NCI-H524 treated with DMSO at 0.1 percent for 48 hours (cell line): ENCODE measurements around the gene SAA4.
"Not testable (repeated sequence)": the region's sequence is repeated elsewhere in the genome, so short reads cannot be mapped to it uniquely, and the experiment has no call there.

ENCODE experiments used
- DNase-seq: peaks from one replicate; lab custom pipeline; 2025; lab: John Stamatoyannopoulos, UW

Gene SAA4

GRCh38 chr11:18236664-18237356 is at the start of gene SAA4:
SAA4 (minus strand) TSS chr11:18236802; CDS start chr11:18235926, 876 bp downstream.
- no peak for DNase-seq

- no peak for DNase-seq
Measured at GRCh38 chr11:18285841-18286240, 49.2 kb upstream of the SAA4 start.

GRCh38 chr11:18282626-18283025 is 46.0 kb upstream of the SAA4 start:
- DNase-seq = no peak

DNA sequence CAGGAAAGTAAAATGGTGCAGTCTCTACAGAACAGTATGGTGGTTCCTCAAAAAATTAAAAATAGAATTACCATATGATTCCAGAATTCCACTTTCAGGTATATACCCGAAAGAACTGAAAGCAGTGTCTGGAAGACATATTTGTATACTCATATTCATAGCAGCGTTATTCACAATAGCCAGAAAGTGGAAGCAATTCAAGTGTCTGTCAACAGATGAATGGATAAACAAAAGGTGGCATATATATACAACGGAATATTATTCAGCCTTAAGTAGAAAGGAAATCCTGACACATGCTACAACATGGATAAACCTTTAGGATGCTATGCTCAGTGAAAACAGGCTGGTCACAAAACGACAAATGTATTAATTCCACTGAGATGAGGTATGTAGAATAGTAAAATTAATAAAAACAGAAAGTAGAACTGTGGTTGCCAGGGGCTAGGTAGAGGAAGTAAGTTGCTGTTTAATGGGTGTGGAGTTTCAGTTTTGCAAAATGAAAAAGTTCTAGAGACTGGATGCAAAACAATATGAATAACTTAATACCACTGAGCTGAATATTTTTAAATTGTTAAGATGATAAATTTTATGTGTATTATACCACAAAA is 43.9 kb upstream of the SAA4 start:
- DNase-seq = no peak

GRCh38 chr11:18277565-18278271 is 41.1 kb upstream of the SAA4 start:
- no peak for DNase-seq

- DNase-seq = no peak
Measured at GRCh38 chr11:18271206-18271605, 34.6 kb upstream of the SAA4 start.

DNA sequence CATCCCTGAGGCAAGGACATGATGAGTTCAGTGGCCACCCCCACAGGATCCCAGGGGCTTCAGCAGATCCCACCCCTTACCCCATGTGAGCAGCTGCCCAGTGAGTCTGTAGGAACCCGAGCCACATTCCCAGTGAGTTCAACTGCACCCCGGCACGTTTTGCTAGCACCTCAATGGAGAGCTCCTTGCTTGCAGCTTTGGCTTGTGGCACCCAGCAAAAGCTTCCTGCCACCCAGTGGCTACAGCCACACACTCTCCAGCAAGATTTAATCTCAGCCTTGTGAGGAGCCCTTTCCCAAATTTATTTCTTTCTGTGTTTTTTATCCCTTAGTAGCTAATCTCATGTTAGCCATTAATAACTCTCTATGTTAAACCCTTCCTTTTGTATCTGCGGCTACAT is 33.5 kb upstream of the SAA4 start:
- no peak for DNase-seq

DNA sequence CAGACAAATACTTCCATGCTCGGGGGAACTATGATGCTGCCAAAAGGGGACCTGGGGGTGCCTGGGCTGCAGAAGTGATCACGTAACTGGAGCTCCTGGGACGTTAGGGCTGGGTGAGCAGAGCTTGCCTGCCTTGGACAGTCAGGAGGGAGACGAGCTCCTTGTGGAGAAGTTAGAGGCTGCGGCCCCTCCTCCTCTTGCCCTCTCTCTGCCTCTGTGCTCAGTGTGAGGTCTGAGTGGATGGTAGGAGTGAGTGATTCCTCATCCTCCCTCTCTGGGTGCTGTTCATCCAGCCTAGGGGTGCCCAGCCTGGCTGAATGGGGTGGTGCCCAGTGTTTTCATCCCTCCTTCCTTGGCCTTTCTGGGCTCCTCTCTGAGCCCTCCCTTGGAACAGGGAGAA is 32.6 kb upstream of the SAA4 start:
- DNase-seq = not testable (repeated sequence)

DNA sequence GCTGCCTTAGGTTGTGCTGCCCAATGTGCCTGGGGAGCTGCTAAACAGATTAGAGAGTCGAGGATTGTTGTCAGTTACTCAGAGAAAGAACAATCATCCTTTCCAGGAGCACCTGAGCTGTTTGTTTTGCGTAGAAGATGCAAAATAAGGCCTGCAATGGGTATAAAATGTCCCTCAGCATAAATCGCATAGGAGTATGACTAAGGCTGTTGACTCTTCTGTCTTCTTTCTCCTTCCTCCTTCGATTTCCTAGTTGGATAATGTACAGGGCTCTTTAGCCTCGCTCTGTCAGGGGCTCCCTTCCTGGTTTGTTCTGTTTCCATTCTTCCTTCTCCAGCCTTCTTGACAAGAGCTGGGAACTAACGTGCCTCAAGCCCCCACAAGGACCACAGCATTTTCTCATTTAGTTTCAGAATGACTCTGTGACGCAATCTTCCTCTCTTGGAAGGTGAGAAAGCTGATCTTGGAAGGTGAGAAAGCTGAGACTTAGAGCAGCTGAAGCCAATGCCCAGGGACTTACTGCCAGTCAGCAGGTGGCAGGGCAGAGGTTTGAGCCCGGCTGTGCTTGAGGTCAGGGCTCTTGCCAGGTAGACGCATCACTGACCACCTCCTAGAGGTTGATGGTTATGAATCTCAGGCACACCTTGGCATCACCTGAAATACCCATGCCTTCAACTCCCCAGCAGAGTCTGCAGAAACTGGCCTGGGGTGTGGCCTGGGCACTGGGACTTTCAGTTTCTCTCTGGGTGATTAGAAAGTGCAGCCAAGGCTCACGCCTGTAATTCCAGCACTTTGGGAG is 30.9 kb upstream of the SAA4 start:
- not testable (repeated sequence) for DNase-seq

GRCh38 chr11:18265949-18266348 is 29.3 kb upstream of the SAA4 start, which contains the start of gene SAA1:
SAA1 (plus strand) TSS chr11:18266264; CDS start chr11:18266888, 624 bp downstream.
- DNase-seq = no peak

DNA sequence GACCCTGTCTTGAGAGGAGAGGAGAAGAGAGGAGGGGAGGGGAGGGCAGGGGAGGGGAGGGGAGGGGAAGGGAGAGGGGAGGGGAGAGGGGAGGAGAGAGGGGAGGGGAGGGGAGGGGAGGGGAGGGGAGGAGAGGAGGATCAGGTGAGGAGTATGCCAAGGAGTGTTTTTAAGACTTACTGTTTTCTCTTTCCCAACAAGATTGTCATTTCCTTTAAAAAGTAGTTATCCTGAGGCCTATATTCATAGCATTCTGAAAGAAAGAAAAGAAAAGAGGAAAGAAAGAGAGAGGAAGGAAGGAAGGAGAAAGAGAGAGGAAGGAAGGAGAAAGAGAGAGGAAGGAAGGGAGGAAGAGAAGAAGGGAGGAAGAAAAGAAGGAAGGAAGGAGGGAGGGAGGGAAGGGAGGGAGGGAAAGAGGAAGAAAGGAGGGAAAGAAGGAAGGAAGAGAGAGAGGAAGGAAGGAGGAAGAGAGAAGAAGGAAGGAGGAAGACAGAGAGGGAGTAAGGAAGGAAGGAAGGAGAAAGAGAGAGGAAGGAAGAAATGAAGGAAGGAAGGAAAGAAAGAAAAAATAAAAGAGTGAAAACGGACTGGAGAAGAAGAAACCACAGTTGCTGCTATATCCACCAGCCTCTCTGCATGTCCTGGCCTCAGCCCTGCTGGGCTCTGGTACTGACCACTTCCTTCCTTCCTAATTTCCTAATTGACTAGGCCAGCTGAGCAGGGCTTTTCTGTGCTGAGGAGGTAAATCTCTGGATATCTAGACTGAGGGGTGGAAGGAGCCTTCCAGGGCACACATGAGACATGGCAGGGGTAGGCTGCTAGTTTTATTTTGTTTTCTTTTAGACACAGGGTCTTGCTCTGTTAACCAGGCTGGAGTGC is 28.3 kb upstream of the SAA4 start:
- no peak for DNase-seq

- no peak for DNase-seq
Measured at GRCh38 chr11:18264035-18264434, 27.4 kb upstream of the SAA4 start.

- DNase-seq = not testable (repeated sequence)
Measured at GRCh38 chr11:18262681-18263350, 26.2 kb upstream of the SAA4 start.

- no peak for DNase-seq
Measured at GRCh38 chr11:18261721-18262120, 25.1 kb upstream of the SAA4 start.

- DNase-seq = no peak
Measured at GRCh38 chr11:18259259-18259658, 22.7 kb upstream of the SAA4 start.

GRCh38 chr11:18254781-18255361 is 18.3 kb upstream of the SAA4 start:
- no peak for DNase-seq

- no peak for DNase-seq
Measured at GRCh38 chr11:18253778-18254338, 17.3 kb upstream of the SAA4 start.

DNA sequence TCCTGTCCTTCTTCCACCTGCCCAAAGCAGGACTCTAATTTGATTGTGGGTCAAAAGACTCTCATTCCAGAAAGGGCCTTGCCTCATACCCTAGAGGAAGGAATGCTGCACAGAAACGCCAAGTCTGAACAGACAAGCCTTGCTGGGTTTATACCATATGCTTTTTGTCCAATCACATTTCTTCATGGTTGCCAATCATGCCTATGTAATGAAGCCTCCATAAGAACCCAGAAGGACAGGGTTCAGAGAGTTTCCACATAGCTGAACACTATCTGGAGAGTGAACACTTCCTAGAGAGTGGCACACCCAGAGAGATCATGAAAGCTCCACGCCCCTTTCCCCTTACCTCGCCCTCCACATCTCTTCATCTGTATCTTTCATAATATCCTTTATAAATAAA is 16.6 kb upstream of the SAA4 start:
- no peak for DNase-seq

- DNase-seq = no peak
Measured at GRCh38 chr11:18248561-18248960, 12.0 kb upstream of the SAA4 start, which contains the start of gene SAA2. SAA2 (minus strand) TSS chr11:18248668; CDS start chr11:18248011, 657 bp downstream.

GRCh38 chr11:18247191-18247581 is 10.6 kb upstream of the SAA4 start:
- not testable (repeated sequence) for DNase-seq
